Smooth muscle cell (in vitro differentiated cells): ENCODE data around the gene LCE4A. TPM values are rescaled to one million over a fixed set of nuclear protein-coding genes. Genes with fewer than 3 reads are reported as not detected.
"Not testable (repeated sequence)": the region's sequence is repeated elsewhere in the genome, so short reads cannot be mapped to it uniquely, and the experiment has no call there.

Source experiments
- DNase-seq: peaks from one replicate; lab custom pipeline; 2025; ENCODE audit not compliant: unreplicated experiment; lab: John Stamatoyannopoulos, UW
- H2AFZ ChIP-seq: fragments of 200-600 bp; sonication (generic); 2 replicates; pipeline ENCODE4 v1.6.0; 2016; ENCODE audit warnings: antibody characterized with exemption, low read depth, mild to moderate bottlenecking
- H3F3A ChIP-seq: fragments of 200-600 bp; sonication (generic); 2 replicates; pipeline ENCODE4 v1.6.0; 2017; ENCODE audit warnings: antibody characterized with exemption, low read depth
- H3K27ac ChIP-seq: fragments of 200-600 bp; sonication (generic); 2 replicates; pipeline ENCODE4 v1.5.1; 2016; ENCODE audit warnings: low read depth, mild to moderate bottlenecking
- H3K27me3 ChIP-seq: fragments of 200-600 bp; sonication (generic); 2 replicates; pipeline ENCODE4 v1.6.1; 2016; ENCODE audit warnings: low read depth, mild to moderate bottlenecking
- H3K36me3 ChIP-seq: fragments of 200-600 bp; sonication (generic); 2 replicates; pipeline ENCODE4 v1.5.1; 2016; ENCODE audit warnings: low read depth
- H3K4me1 ChIP-seq: fragments of 200-600 bp; sonication (generic); 2 replicates; pipeline ENCODE4 v1.5.1; 2016; ENCODE audit warnings: low read depth
- H3K4me2 ChIP-seq: fragments of 200-600 bp; sonication (generic); 2 replicates; pipeline ENCODE4 v1.6.0; 2016; ENCODE audit warnings: mild to moderate bottlenecking
- H3K4me3 ChIP-seq: fragments of 200-600 bp; sonication (generic); 2 replicates; pipeline ENCODE4 v1.5.1; 2016; ENCODE audit warnings: mild to moderate bottlenecking
- H3K79me2 ChIP-seq: fragments of 200-600 bp; sonication (generic); 2 replicates; pipeline ENCODE4 v1.6.0; 2016; ENCODE audit warnings: low read depth, mild to moderate bottlenecking
- H3K9ac ChIP-seq: fragments of 200-600 bp; sonication (generic); 2 replicates; pipeline ENCODE4 v1.6.0; 2016; ENCODE audit warnings: low read depth
- H3K9me3 ChIP-seq: fragments of 200-600 bp; sonication (generic); replicated peaks from 2 replicates; pipeline ENCODE4 v1.5.1; 2016; ENCODE audit warnings: low read depth
- H4K20me1 ChIP-seq: fragments of 200-600 bp; sonication (generic); 2 replicates; pipeline ENCODE4 v1.6.0; 2016; ENCODE audit warnings: low read depth
- WGBS: methylation state at CpG from one replicate; pipeline ENCODE4 v1.1.7; 2016; ENCODE audit warnings: low lambda C conversion rate; 5-methylcytosine and 5-hydroxymethylcytosine counted together
- polyA plus RNA-seq: library from polyadenylated mRNA; unstranded; fragments of >200 nt; fragmentation: Nextera tagmentation; extraction: Ambion mirVana; gene quantifications from 2 replicates; pipeline ENCODE4 v1.2.1, GENCODE V29; 2016
- total RNA-seq: library from RNA; depleted of rRNA; stranded (reverse); fragments of >200 nt; gene quantifications from 2 replicates; pipeline ENCODE4 v1.2.3, GENCODE V29; 2014
- TF ChIP-seq, protein P1 (sequence below): fragments of 200-600 bp; sonication (generic); IDR thresholded peaks from 2 replicates; pipeline ENCODE4 v1.5.1; 2017; ENCODE audit warnings: borderline replicate concordance, mild to moderate bottlenecking, antibody characterized with exemption; ENCODE audit not compliant: insufficient read depth, poor library complexity, severe bottlenecking

The LCE4A gene, protein sequence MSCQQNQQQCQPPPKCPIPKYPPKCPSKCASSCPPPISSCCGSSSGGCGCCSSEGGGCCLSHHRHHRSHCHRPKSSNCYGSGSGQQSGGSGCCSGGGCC
- total RNA-seq = not detected in 2 replicates
- not detected in 2 replicates for polyA plus RNA-seq

GRCh38 chr1:152707860-152708259 lies at the start of gene LCE4A:
Gene LCE4A, plus strand, starts transcription at chr1:152708160. Its CDS starts 916 bp downstream, at chr1:152709076.
- H3K79me2 ChIP-seq = no peaks in the 10 kb centered on the region
- TF ChIP-seq, protein P1, sequence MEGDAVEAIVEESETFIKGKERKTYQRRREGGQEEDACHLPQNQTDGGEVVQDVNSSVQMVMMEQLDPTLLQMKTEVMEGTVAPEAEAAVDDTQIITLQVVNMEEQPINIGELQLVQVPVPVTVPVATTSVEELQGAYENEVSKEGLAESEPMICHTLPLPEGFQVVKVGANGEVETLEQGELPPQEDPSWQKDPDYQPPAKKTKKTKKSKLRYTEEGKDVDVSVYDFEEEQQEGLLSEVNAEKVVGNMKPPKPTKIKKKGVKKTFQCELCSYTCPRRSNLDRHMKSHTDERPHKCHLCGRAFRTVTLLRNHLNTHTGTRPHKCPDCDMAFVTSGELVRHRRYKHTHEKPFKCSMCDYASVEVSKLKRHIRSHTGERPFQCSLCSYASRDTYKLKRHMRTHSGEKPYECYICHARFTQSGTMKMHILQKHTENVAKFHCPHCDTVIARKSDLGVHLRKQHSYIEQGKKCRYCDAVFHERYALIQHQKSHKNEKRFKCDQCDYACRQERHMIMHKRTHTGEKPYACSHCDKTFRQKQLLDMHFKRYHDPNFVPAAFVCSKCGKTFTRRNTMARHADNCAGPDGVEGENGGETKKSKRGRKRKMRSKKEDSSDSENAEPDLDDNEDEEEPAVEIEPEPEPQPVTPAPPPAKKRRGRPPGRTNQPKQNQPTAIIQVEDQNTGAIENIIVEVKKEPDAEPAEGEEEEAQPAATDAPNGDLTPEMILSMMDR = no peak
- no peaks in the 10 kb centered on the region for H3K4me1 ChIP-seq
- no peak within 1 kb of the TSS for H3K4me3 ChIP-seq
- H2AFZ ChIP-seq = no peak within 1 kb of the TSS
- H3F3A ChIP-seq = no peaks in the 10 kb centered on the region
- H3K9ac ChIP-seq = no peak within 1 kb of the TSS
- no peaks in the 10 kb centered on the region for H4K20me1 ChIP-seq
- 43% methylated on average over 2 of the region's 2 CpGs for WGBS
- no peak within 1 kb of the TSS for H3K27ac ChIP-seq
- H3K9me3 ChIP-seq = peaks cover 5% of the 10 kb centered on the region
- no peaks in the 10 kb centered on the region for H3K27me3 ChIP-seq
- H3K4me2 ChIP-seq = no peak within 1 kb of the TSS
- H3K36me3 ChIP-seq = no peaks in the 10 kb centered on the region
- no peak for DNase-seq

DNA sequence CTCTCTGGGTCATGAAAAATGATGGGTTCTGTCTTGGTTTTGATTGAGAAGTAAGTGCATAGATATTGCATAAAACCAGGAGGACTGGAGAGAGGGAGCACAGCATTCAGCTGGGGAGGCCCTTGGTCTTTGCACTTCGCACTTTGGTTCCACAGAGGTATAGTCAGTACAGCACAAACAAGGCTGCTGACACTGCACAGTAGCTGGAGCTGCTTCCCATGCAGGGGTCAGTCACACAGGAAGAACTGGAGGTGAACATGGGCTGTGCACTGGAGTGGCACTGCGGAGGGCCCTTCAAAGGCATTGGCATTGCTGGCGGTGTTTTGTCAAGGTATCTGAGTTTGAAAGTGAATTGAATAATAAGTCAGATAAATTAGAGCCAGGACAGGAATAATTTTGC lies 49.3 kb upstream of the LCE4A start:
- Histone ChIP-seq H3K36me3 (no peaks in the 10 kb centered on the region), H3K4me3 (no peak overlapping the region), H2AFZ (no peak overlapping the region), H3K4me1 (no peaks in the 10 kb centered on the region), H3K27ac (no peak overlapping the region), H3K9me3 (no peaks in the 10 kb centered on the region), H4K20me1 (no peaks in the 10 kb centered on the region), H3K79me2 (no peaks in the 10 kb centered on the region), H3F3A (no peaks in the 10 kb centered on the region), H3K27me3 (no peaks in the 10 kb centered on the region), H3K9ac (no peak overlapping the region), H3K4me2 (no peak overlapping the region)
- no peak for DNase-seq
- TF ChIP-seq, protein P1 = no peak
- WGBS = 57% methylated on average over 3 of the region's 3 CpGs

DNA sequence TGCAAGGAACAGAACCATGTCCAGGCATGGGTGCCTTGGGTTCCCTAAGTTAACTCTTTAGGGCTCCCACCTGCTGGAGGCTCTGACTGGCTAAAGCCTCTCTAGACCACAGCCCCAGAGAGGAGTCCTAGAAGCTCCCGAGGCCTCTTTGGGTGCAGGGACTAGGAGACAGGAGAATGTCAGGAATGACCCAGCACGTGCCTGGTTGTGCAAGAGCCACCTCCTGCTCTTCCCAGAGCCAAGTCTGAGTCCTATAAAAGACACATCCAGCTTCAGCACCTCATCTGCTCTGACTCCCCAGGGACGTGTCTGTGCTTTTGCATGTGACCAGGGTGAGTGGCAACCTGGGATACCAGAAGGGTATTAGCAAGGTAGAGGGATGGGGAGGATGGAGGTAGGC lies 44.9 kb upstream of the LCE4A start, which contains the start of gene LCE2D:
Gene LCE2D, plus strand, starts transcription at position 283 of the 400 bp plus-strand sequence. CDS start 726 bp downstream, outside the sequence.
- Histone ChIP-seq H3F3A (no peaks in the 10 kb centered on the region), H3K27me3 (no peaks in the 10 kb centered on the region), H3K27ac (no peak within 1 kb of the TSS), H3K4me2 (no peak within 1 kb of the TSS), H3K4me1 (no peaks in the 10 kb centered on the region), H3K4me3 (no peak within 1 kb of the TSS), H2AFZ (no peak within 1 kb of the TSS), H3K36me3 (no peaks in the 10 kb centered on the region), H3K9ac (no peak within 1 kb of the TSS), H3K79me2 (no peaks in the 10 kb centered on the region), H4K20me1 (no peaks in the 10 kb centered on the region), H3K9me3 (no peaks in the 10 kb centered on the region)
- WGBS = 56% methylated on average over 3 of the region's 3 CpGs
- TF ChIP-seq, protein P1 = no peak
- no peak for DNase-seq

DNA sequence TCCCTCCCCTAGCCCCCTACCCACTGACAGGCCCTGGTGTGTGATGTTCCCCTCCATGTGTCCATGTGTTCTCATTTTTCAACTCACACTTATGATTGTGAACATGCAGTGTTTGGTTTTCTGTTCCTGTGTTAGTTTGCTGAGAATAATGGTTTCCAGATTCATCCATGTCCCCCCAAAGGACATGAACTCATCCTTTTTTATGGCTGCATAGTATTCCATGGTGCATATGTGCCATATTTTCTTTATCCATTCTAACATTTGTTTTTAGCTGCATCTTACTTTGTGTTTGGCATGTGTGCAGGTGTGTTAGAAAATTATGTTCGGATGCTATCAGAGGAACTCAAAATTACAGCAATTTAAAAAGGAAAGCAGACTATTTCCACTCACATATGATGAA lies 41.8 kb upstream of the LCE4A start:
- H3K27me3 ChIP-seq, H3K4me3 ChIP-seq, H3K27ac ChIP-seq, H3K4me1 ChIP-seq, DNase-seq, H3K9me3 ChIP-seq, H3K4me2 ChIP-seq, H3K9ac ChIP-seq, H3K36me3 ChIP-seq, H2AFZ ChIP-seq, H4K20me1 ChIP-seq, H3K79me2 ChIP-seq, H3F3A ChIP-seq: not testable (repeated sequence)
- WGBS = 63% methylated on average over 1 of the region's 1 CpG
